Dendritic cell treated with granulocyte-macrophage colony-stimulating factor and Interleukin-4, amounts not matched to agents 40 ng/mL and 50 ng/mL, for 4 days (primary cell): Measurements from ENCODE around the gene ATP5ME.

ENCODE experiments used
- H3K27ac Mint-ChIP-seq: one replicate; pipeline ENCODE4 v1.8.0; 2022; ENCODE audit warnings: mild to moderate bottlenecking, mixed read lengths
- H3K27me3 Mint-ChIP-seq: one replicate; pipeline ENCODE4 v1.8.0; 2022; ENCODE audit warnings: mild to moderate bottlenecking, mixed read lengths
- H3K36me3 Mint-ChIP-seq: one replicate; pipeline ENCODE4 v1.8.0; 2022; ENCODE audit warnings: low read depth, mixed read lengths
- H3K4me1 Mint-ChIP-seq: one replicate; pipeline ENCODE4 v1.8.0; 2022; ENCODE audit warnings: low read depth, mixed read lengths
- H3K4me3 Mint-ChIP-seq: one replicate; pipeline ENCODE4 v1.8.0; 2022; ENCODE audit warnings: mild to moderate bottlenecking, moderate library complexity, mixed read lengths
- H3K9me3 Mint-ChIP-seq: one replicate; pipeline ENCODE4 v1.8.0; 2022; ENCODE audit warnings: mixed read lengths
- intact Hi-C: fragments of 100-400 bp; cut with micrococcal nuclease; formaldehyde crosslinking; loops from one replicate; pipeline ENCODE4 v1.15.0; 2022

ATP5ME gene

DNA sequence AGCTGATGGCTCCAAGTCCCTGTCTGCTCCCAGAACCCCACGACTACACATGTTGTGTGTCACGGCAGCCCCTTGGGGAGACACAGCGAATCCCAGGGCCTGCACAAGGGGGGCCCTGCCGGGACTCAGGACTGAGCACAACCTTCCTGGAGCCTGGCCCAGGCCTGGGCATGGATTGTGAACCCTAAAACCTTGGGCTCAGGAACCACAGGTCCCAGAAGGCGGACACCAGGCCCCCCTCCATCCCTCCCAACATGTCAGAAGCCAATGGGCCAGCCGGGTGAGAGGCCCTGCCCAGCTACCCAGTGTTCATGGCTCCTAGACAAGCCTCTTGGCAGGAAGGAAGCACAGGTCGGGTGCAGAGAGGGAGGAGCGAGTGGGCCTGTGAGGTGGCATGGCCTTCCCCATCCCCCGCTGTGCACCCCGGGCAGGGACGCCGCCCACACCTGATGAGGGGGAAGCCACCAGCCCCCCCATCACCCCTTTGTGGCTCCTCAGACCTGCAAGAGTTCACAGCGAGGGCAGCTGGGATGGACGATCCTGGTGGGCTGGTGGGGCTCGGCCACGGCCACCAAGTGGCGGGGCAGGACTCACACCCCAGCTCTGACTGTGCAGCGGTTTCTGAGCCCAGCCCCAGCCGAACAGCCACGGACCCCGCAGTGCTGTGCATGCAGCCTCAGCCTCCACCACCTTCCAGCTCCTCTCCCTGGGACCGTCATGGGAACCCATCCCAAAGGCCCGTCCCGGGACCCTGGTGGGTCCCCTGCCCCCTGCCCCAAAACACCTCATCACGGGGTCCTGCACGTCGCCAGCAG is 45.0 kb downstream of the ATP5ME start:
- H3K4me3 Mint-ChIP-seq: no peak overlapping the region
- intact Hi-C loops: no loop called here
- peaks cover 29% of the 10 kb centered on the region for H3K9me3 Mint-ChIP-seq
- no peak overlapping the region for H3K27ac Mint-ChIP-seq
- peaks cover 4% of the 10 kb centered on the region for H3K27me3 Mint-ChIP-seq
- H3K36me3 Mint-ChIP-seq: no peaks in the 10 kb centered on the region
- no peaks in the 10 kb centered on the region for H3K4me1 Mint-ChIP-seq

DNA sequence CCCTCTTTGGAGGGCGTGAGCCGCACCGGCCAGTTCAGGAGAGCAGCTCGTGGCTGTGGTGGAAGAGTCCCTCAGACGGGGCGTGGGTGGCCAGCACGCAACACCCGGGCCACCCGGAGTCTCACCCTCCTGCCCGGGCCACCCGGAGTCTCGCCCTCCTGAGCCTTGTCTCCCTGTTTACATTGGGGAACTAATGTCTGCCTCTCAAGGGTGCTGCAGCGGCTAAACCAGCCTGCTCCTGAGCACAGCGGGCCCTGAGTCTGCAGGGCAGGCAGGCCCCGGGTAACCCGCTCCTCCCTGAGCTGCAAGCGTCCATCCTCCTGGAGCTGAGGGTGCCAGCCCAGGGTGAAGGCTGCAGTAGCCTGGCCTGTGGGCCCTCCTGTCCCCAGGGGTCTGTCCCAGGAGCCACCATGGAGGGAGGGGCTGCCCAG is 45.8 kb downstream of the ATP5ME start:
- Mint-ChIP-seq H3K27me3 (peaks cover 4% of the 10 kb centered on the region), H3K36me3 (no peaks in the 10 kb centered on the region), H3K27ac (no peak overlapping the region), H3K9me3 (peaks cover 24% of the 10 kb centered on the region), H3K4me3 (no peak overlapping the region), H3K4me1 (no peaks in the 10 kb centered on the region)
- intact Hi-C loops: no loop called here

DNA sequence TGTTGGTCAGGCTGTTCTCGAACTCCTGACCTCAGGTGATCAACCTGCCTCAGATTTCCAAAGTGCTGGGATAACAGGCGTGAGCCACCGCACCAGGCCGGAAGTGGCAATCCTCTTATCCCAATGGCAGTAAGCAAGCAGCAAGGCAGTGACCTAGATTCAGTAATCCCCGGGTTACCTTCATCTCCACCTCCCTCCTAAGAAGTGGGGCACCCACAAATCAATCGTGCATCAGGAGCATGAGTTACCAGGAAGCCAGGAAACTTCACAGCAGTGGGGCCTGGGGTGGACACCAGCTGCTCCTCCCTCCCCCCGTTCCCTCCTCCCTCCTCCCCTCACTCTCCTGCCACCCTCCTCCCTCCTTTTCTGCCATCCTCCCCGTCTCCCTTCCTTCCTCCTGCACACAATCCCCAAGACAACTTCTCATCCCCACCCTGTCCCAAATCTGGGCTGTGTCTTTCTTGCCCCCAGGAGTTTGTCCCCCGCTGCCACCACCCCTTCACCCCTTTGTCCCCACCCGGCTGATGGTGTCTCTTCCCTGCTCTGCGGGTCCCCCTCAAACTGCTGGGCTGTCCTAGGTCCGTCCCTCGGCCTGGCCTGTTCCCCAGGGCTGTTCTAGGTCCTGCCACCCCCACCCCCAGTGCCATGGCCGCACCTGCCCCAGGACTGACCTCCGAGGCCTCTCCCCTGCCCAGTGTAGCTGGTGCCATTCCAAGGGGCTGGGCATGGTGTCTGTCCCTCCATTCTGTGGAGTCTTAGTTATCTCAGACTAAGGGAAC is 46.5 kb downstream of the ATP5ME start:
- Mint-ChIP-seq H3K36me3 (no peaks in the 10 kb centered on the region), H3K27me3 (peaks cover 4% of the 10 kb centered on the region), H3K4me3 (no peak overlapping the region), H3K27ac (no peak overlapping the region), H3K4me1 (no peaks in the 10 kb centered on the region), H3K9me3 (peaks cover 16% of the 10 kb centered on the region)
- intact Hi-C loops: no loop called here

DNA sequence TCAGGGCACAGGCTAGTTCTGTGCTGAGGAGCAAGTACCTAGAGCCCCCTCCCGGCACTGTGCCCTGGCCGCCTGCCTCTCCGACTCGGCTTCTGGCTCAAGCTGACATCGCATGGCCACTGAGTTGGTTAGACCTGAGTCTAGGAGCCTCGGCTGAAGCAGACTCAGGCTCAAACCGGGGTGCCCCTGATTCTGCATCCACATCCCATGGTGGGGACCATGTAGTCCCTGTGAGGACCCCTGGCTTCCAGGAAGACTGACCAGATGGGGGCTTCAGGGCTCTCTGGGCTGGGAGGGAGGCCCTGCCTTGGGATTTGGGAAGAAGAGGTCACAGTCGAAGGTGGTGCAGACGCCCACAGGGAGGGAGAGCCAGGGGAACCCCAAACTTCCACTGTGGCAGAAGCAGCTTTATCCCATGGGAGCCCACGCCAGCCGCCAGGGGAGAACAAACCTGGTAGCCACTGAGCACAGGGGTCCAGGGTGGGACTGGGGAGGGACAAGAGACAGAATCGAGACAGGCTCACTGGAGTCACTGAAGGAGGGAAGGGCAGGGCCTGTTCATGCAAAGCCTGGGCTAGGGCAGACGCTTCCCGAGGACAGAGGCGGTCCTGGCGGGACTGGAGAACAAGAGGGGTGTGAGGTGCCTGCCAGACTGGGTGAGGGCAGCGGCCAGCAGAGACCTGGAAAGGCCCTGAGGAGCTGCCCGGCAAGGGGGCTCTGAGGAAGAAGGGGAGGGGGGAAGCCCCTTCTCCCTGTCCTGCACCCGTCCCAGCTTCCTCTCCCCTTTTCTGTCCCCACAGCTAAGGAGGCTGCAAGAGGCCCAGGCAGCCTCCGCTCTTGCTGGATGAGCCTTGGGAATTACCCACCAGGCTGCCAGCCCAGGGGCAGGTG is 47.6 kb downstream of the ATP5ME start:
- Mint-ChIP-seq H3K4me1 (no peaks in the 10 kb centered on the region), H3K27ac (no peak overlapping the region), H3K9me3 (peaks cover 6% of the 10 kb centered on the region), H3K4me3 (no peak overlapping the region), H3K36me3 (no peaks in the 10 kb centered on the region), H3K27me3 (peaks cover 4% of the 10 kb centered on the region)
- intact Hi-C loops: no loop called here

- Mint-ChIP-seq H3K9me3 (no peaks in the 10 kb centered on the region), H3K4me1 (no peaks in the 10 kb centered on the region), H3K36me3 (no peaks in the 10 kb centered on the region), H3K27me3 (peaks cover 4% of the 10 kb centered on the region), H3K4me3 (no peak overlapping the region), H3K27ac (no peak overlapping the region)
- intact Hi-C loops: no loop called here
Observed at GRCh38 chr4:625631-626161, 48.4 kb downstream of the ATP5ME start.

GRCh38 chr4:624705-625590 is 49.1 kb downstream of the ATP5ME start, which contains the start of gene PDE6B:
Gene PDE6B (plus strand): TSS chr4:625573. CDS start chr4:625627, 54 bp downstream.
- Mint-ChIP-seq H3K27me3 (peaks cover 4% of the 10 kb centered on the region), H3K36me3 (no peaks in the 10 kb centered on the region), H3K4me1 (no peaks in the 10 kb centered on the region), H3K9me3 (no peaks in the 10 kb centered on the region), H3K27ac (no peak within 1 kb of the TSS), H3K4me3 (no peak within 1 kb of the TSS)
- intact Hi-C loops: no loop called here

GRCh38 chr4:623914-624566 is 50.0 kb downstream of the ATP5ME start:
- Mint-ChIP-seq H3K9me3 (no peaks in the 10 kb centered on the region), H3K36me3 (no peaks in the 10 kb centered on the region), H3K4me3 (no peak overlapping the region), H3K27ac (no peak overlapping the region), H3K27me3 (peaks cover 2% of the 10 kb centered on the region), H3K4me1 (no peaks in the 10 kb centered on the region)
- intact Hi-C loops: no loop called here

DNA sequence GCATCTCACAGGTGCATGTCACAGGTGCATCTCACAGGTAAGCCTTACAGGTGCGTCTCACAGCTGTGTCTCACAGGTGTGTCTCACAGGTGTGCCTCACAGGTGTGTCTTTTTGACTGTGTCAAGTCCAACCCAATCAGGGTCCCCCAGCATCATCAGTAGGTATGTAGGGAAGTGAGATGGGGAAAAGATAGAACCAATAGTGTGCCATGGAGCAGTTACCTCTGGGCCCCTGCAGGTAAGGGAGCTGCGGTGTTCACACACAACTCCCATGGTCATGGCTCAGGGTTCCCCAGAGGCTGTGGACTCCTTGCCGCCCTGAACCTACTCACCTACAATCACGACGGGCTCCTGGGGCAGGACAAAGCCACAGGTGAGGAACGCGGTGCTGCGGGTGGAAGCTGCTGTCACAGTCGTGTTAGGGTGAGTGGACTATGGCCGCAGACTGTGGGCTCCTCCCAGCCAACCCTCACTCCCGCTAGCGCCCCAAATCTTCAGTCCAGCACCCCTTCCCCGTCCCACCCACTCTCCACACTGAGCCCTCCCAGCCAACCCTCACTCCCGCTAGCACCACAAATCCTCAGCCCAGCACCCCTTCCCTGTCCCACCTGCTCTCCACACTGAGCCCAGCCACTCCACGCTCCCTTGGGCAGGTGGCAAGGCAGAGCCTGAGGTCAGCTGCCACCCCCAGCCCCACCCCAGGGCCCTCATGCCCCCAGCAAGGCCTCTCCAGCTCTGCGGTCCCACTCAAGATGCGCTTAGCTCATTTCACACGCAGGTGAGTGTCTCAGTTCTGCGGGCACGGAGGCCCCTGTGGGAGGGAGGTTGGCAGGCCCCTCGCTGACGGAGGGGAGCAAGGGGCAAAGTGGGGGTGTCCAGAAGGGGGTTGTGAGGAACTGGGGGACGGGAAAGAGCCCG is 50.8 kb downstream of the ATP5ME start:
- H3K9me3 Mint-ChIP-seq: no peaks in the 10 kb centered on the region
- H3K27ac Mint-ChIP-seq: no peak overlapping the region
- no peak overlapping the region for H3K4me3 Mint-ChIP-seq
- peaks cover 2% of the 10 kb centered on the region for H3K27me3 Mint-ChIP-seq
- intact Hi-C loops: no loop called here
- no peaks in the 10 kb centered on the region for H3K36me3 Mint-ChIP-seq
- H3K4me1 Mint-ChIP-seq: no peaks in the 10 kb centered on the region
